ENCODE data around the gene KIAA1210. TPM values are rescaled to one million over a fixed set of nuclear protein-coding genes. Genes with fewer than 3 reads are reported as not detected.

The KIAA1210 gene
- total RNA-seq, 1 donor from 2014 or later, result not detected

DNA sequence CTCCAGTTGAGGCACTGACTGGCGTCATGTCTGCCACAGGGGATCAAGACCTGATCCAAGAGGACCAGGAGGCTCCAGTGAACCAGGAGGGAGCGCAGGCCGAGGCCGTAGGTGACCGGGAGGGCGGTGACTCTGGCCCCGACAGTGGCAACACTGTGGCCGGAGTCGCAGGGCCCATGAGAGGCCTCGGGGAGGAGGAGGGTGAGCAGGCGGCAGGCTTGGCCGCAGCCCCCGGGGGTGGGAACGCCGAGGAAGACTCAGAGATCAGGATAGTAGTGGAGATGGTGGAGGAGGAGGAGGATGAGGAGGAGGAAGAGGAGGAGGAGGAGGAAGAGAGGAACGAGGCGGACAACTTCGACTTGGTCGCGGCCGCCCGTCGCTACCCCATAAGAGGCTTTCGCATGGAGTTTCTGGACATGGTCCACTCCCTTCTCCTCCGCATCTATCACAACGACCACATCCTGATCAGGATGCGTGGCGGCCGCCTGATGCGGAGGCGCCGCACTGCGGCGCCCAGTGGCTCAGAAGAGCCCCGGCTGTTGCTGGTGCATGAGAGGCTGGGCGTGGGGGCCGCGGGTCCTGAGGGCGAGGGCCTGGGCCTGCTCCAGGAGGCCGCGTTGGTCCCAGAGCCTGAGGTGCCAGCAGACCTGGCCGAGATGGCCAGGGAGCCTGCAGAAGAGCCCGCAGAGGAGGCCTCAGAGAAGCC lies 54.3 kb downstream of the KIAA1210 start:
- H3K27ac Mint-ChIP-seq (ENCODE audit: unreplicated experiment), result no peak overlapping the region
- H3K4me3 Mint-ChIP-seq (ENCODE audit: unreplicated experiment), result no peak overlapping the region
- no peaks in the 10 kb centered on the region for H3K4me1 Mint-ChIP-seq (ENCODE audit: unreplicated experiment)
- peak; percentile 79 for DNase-seq (ENCODE audit: extremely low spot score, unreplicated experiment)
- TF ChIP-seq, protein P1, sequence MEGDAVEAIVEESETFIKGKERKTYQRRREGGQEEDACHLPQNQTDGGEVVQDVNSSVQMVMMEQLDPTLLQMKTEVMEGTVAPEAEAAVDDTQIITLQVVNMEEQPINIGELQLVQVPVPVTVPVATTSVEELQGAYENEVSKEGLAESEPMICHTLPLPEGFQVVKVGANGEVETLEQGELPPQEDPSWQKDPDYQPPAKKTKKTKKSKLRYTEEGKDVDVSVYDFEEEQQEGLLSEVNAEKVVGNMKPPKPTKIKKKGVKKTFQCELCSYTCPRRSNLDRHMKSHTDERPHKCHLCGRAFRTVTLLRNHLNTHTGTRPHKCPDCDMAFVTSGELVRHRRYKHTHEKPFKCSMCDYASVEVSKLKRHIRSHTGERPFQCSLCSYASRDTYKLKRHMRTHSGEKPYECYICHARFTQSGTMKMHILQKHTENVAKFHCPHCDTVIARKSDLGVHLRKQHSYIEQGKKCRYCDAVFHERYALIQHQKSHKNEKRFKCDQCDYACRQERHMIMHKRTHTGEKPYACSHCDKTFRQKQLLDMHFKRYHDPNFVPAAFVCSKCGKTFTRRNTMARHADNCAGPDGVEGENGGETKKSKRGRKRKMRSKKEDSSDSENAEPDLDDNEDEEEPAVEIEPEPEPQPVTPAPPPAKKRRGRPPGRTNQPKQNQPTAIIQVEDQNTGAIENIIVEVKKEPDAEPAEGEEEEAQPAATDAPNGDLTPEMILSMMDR (IDR thresholded peaks at IDR 0.05), result no peak
- peaks cover 6% of the 10 kb centered on the region for H3K9me3 Mint-ChIP-seq (ENCODE audit: unreplicated experiment)
- no peaks in the 10 kb centered on the region for H3K27me3 Mint-ChIP-seq (ENCODE audit: unreplicated experiment)
- no peaks in the 10 kb centered on the region for H3K36me3 Mint-ChIP-seq (ENCODE audit: unreplicated experiment)

DNA sequence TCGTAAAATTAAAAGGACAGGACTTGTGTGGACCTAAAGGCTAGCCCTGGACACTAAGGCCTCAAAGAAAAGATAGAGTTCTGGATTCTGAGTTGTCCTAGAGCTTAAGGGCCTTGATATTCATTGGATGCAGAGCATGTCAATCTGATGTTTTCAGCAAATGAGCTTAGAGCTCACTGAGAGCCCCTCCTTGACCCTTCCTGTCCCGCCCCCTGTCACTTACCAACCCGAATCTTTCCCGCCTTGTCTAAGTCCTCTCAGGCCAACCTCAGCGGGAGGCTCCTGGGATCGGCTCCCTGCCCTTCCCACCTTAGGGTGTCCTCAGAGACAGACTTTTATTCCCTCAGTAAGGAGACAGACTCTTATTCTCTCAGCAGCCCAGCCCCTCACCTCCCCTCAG lies 54.9 kb downstream of the KIAA1210 start, which contains the start of gene CT47C1:
TSS of gene CT47C1 (plus strand) at position 250 of the 400 bp plus-strand sequence. CDS start 233 bp downstream, outside the sequence.
- H3K27me3 Mint-ChIP-seq (ENCODE audit: unreplicated experiment), result no peaks in the 10 kb centered on the region
- no peaks in the 10 kb centered on the region for H3K36me3 Mint-ChIP-seq (ENCODE audit: unreplicated experiment)
- TF ChIP-seq, protein P1 (IDR thresholded peaks at IDR 0.05), result no peak
- H3K4me1 Mint-ChIP-seq (ENCODE audit: unreplicated experiment), result no peaks in the 10 kb centered on the region
- no peak within 1 kb of the TSS for H3K27ac Mint-ChIP-seq (ENCODE audit: unreplicated experiment)
- peaks cover 6% of the 10 kb centered on the region for H3K9me3 Mint-ChIP-seq (ENCODE audit: unreplicated experiment)
- peak; percentile 69 for DNase-seq (ENCODE audit: extremely low spot score, unreplicated experiment)
- H3K4me3 Mint-ChIP-seq (ENCODE audit: unreplicated experiment), result no peak within 1 kb of the TSS

DNA sequence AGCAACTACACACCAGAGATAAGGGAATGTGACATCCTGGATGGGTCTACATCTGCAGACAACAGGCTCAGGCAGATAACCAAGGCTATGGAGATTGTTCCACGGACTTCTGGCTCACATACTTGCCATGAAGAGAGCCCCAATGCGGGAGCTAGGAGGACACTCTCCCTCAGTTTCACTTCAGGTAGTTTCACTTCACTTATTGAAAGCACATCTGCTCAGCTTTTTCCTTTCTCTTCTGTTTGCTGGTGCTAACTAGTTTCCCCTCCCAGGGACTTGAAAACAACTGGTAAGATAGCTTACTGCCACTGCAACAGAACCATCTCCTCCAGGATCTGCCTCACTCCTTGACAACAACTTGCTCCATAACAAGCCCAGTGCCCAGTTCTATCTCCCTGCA lies 56.2 kb downstream of the KIAA1210 start:
- no peaks in the 10 kb centered on the region for H3K4me1 Mint-ChIP-seq (ENCODE audit: unreplicated experiment)
- H3K4me3 Mint-ChIP-seq (ENCODE audit: unreplicated experiment), result no peak overlapping the region
- peaks cover 6% of the 10 kb centered on the region for H3K9me3 Mint-ChIP-seq (ENCODE audit: unreplicated experiment)

DNA sequence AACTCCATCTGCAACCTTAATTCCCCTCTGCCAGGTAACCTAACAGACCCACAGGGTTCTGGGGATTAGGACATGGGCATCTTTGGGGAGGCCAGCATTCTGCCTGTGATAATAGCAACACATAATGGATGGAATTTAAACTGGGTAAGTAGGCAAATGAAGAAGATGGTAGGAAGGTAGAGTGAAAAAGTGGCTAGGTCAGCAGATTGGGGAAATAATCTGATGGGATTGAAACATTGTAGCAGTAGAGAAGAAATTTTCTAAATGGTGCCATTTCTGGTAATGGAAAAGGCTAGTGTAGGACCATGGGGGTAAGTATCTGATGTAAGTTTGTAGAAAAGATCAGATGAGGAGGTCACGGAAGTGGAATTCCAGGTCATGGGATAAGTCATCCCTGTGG lies 57.9 kb downstream of the KIAA1210 start:
- H3K4me1 Mint-ChIP-seq (ENCODE audit: unreplicated experiment), result no peaks in the 10 kb centered on the region
- no peaks in the 10 kb centered on the region for H3K36me3 Mint-ChIP-seq (ENCODE audit: unreplicated experiment)
- H3K4me3 Mint-ChIP-seq (ENCODE audit: unreplicated experiment), result no peak overlapping the region
- TF ChIP-seq, protein P1 (IDR thresholded peaks at IDR 0.05), result no peak
- H3K9me3 Mint-ChIP-seq (ENCODE audit: unreplicated experiment), result peaks cover 6% of the 10 kb centered on the region
- no peaks in the 10 kb centered on the region for H3K27me3 Mint-ChIP-seq (ENCODE audit: unreplicated experiment)
- no peak overlapping the region for H3K27ac Mint-ChIP-seq (ENCODE audit: unreplicated experiment)
- no peak for DNase-seq (ENCODE audit: extremely low spot score, unreplicated experiment)

More for the DNA sequence above, 56.2 kb downstream of the KIAA1210 start:
- no peak for DNase-seq (ENCODE audit: extremely low spot score, unreplicated experiment)
- TF ChIP-seq, protein P1 (IDR thresholded peaks at IDR 0.05), result no peak
- Mint-ChIP-seq H3K27me3 (ENCODE audit: unreplicated experiment) (no peaks in the 10 kb centered on the region), H3K27ac (ENCODE audit: unreplicated experiment) (no peak overlapping the region), H3K36me3 (ENCODE audit: unreplicated experiment) (no peaks in the 10 kb centered on the region)

DNA sequence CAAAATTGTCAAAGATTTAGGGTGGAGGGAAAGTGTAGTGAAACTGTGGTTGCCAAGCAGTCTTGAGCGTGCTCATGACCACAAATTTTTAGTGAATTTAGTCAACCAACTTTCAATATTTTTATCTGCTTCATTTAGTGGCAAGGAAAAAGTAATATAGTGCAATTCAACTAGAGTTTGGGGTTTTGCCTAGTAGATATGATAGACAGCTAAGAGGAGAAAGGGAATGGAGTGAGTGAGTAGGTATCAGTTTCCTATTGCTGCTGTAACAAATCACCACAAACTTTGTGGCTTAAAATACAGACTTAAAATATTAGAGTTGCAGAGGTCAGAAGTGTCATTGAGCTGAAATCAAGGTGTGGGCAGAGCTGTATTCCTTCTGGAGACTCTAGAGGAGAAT lies 58.5 kb downstream of the KIAA1210 start:
- no peaks in the 10 kb centered on the region for H3K36me3 Mint-ChIP-seq (ENCODE audit: unreplicated experiment)
- H3K27me3 Mint-ChIP-seq (ENCODE audit: unreplicated experiment), result no peaks in the 10 kb centered on the region
- no peaks in the 10 kb centered on the region for H3K4me1 Mint-ChIP-seq (ENCODE audit: unreplicated experiment)
- TF ChIP-seq, protein P1 (IDR thresholded peaks at IDR 0.05), result no peak
- no peak overlapping the region for H3K27ac Mint-ChIP-seq (ENCODE audit: unreplicated experiment)
- no peak for DNase-seq (ENCODE audit: extremely low spot score, unreplicated experiment)
- peaks cover 6% of the 10 kb centered on the region for H3K9me3 Mint-ChIP-seq (ENCODE audit: unreplicated experiment)
- no peak overlapping the region for H3K4me3 Mint-ChIP-seq (ENCODE audit: unreplicated experiment)
